ENCODE measurements around the gene USP53.
"Not testable (repeated sequence)": the region's sequence is repeated elsewhere in the genome, so short reads cannot be mapped to it uniquely, and the experiment has no call there.

USP53 gene

GRCh38 chr4:119229908-119230687, 17.6 kb downstream of the USP53 start:
- DNase-seq = no peak

- no peak for DNase-seq
These were observed 19.0 kb downstream of the USP53 start for GRCh38 chr4:119231491-119231890.

- no peak for DNase-seq
These were observed 19.8 kb downstream of the USP53 start for GRCh38 chr4:119232286-119232685.

GRCh38 chr4:119233191-119233590, 20.7 kb downstream of the USP53 start:
- no peak for DNase-seq

- DNase-seq = no peak
These were observed 21.2 kb downstream of the USP53 start for GRCh38 chr4:119233750-119234149.

- no peak for DNase-seq
These were observed 24.7 kb downstream of the USP53 start for GRCh38 chr4:119237201-119237600.

GRCh38 chr4:119237642-119238041, 25.1 kb downstream of the USP53 start:
- DNase-seq = no peak

- DNase-seq = no peak
These were observed 25.7 kb downstream of the USP53 start for GRCh38 chr4:119238068-119238722.

- no peak for DNase-seq
These were observed 27.6 kb downstream of the USP53 start for GRCh38 chr4:119240128-119240527.

- DNase-seq = no peak
These were observed 28.1 kb downstream of the USP53 start for GRCh38 chr4:119240568-119240967.

GRCh38 chr4:119242417-119242816, 29.9 kb downstream of the USP53 start:
- no peak for DNase-seq

GRCh38 chr4:119243868-119244267, 31.4 kb downstream of the USP53 start:
- no peak for DNase-seq

- peak; percentile 50 for DNase-seq
These were observed 31.8 kb downstream of the USP53 start for GRCh38 chr4:119244344-119244743.

GRCh38 chr4:119244832-119245231, 32.3 kb downstream of the USP53 start:
- no peak for DNase-seq

GRCh38 chr4:119246177-119246733, 33.7 kb downstream of the USP53 start:
- no peak for DNase-seq

- not testable (repeated sequence) for DNase-seq
These were observed 38.5 kb downstream of the USP53 start for GRCh38 chr4:119251037-119251436.

GRCh38 chr4:119255223-119255622, 42.7 kb downstream of the USP53 start:
- not testable (repeated sequence) for DNase-seq

- no peak for DNase-seq
These were observed 48.0 kb downstream of the USP53 start for GRCh38 chr4:119260528-119260927.

GRCh38 chr4:119261986-119262385, 49.5 kb downstream of the USP53 start:
- no peak for DNase-seq

GRCh38 chr4:119264743-119265142, 52.2 kb downstream of the USP53 start:
- DNase-seq = no peak

- DNase-seq = no peak
These were observed 53.6 kb downstream of the USP53 start for GRCh38 chr4:119266153-119266552.

- DNase-seq = no peak
These were observed 56.0 kb downstream of the USP53 start for GRCh38 chr4:119268466-119268865.

- no peak for DNase-seq
These were observed 59.0 kb downstream of the USP53 start for GRCh38 chr4:119271361-119272085.

All from eye (tissue), 1 donor.